Karpas-422 (cell line): ENCODE results near the gene TPRKB. TPM values are rescaled to one million over a fixed set of nuclear protein-coding genes. Genes with fewer than 3 reads are reported as not detected.
"Not testable (repeated sequence)": the region's sequence is repeated elsewhere in the genome, so short reads cannot be mapped to it uniquely, and the experiment has no call there.

Source experiments
- DNase-seq: peaks from one replicate; pipeline ENCODE4 v3.0.0-alpha.2; 2015
- H2AFZ ChIP-seq: fragments of 200-600 bp; sonication (generic); 2 replicates; pipeline ENCODE4 v1.6.1; 2014; ENCODE audit warnings: antibody characterized with exemption, low read length, mixed read lengths
- H3K27ac ChIP-seq: fragments of 200-600 bp; sonication (generic); 2 replicates; pipeline ENCODE4 v1.5.1; 2014; ENCODE audit warnings: mild to moderate bottlenecking, low read length, moderate library complexity
- H3K27me3 ChIP-seq: fragments of 200-600 bp; sonication (generic); 2 replicates; pipeline ENCODE4 v1.6.1; 2014; ENCODE audit warnings: low read length, mixed read lengths
- H3K36me3 ChIP-seq: fragments of 200-600 bp; sonication (generic); 2 replicates; pipeline ENCODE4 v1.6.1; 2014; ENCODE audit warnings: low read length, mixed read lengths; ENCODE audit not compliant: insufficient read depth
- H3K4me1 ChIP-seq: fragments of 200-600 bp; sonication (generic); 2 replicates; pipeline ENCODE4 v1.6.1; 2014; ENCODE audit warnings: mild to moderate bottlenecking, low read length, mixed read lengths
- H3K4me2 ChIP-seq: fragments of 200-600 bp; sonication (generic); 2 replicates; pipeline ENCODE4 v1.6.1; 2014; ENCODE audit warnings: low read length, low read depth, mild to moderate bottlenecking; ENCODE audit not compliant: poor library complexity, severe bottlenecking
- H3K4me3 ChIP-seq: fragments of 200-600 bp; sonication (generic); 2 replicates; pipeline ENCODE4 v1.5.1; 2014; ENCODE audit warnings: mild to moderate bottlenecking, antibody characterized with exemption, low read length, mixed read lengths
- H3K79me2 ChIP-seq: fragments of 200-600 bp; sonication (generic); 2 replicates; pipeline ENCODE4 v1.6.1; 2014; ENCODE audit warnings: mild to moderate bottlenecking, low read length, mixed read lengths
- H3K9ac ChIP-seq: fragments of 200-600 bp; sonication (generic); 2 replicates; pipeline ENCODE4 v1.6.0; 2014; ENCODE audit warnings: low read length
- H3K9me2 ChIP-seq: fragments of 200-600 bp; sonication (generic), shearing (Covaris generic); replicated peaks from 2 replicates; pipeline ENCODE4 v1.6.0; 2014; ENCODE audit warnings: mild to moderate bottlenecking, low read length, moderate library complexity; ENCODE audit not compliant: insufficient read depth
- H3K9me3 ChIP-seq: fragments of 300-700, 200-600 bp; sonication (generic); 2 replicates; pipeline ENCODE4 v1.6.1; 2014; ENCODE audit warnings: low read length, mixed read lengths
- H4K20me1 ChIP-seq: fragments of 200-600 bp; sonication (generic); 2 replicates; pipeline ENCODE4 v1.6.1; 2014; ENCODE audit warnings: mild to moderate bottlenecking, antibody characterized with exemption, low read length, low read depth; ENCODE audit not compliant: insufficient read depth
- total RNA-seq: library from RNA; depleted of rRNA; stranded (reverse); fragments of >200 nt; shearing (Covaris generic); gene quantifications from 2 replicates; pipeline ENCODE4 v1.2.3, GENCODE V29; 2014; ENCODE audit warnings: low replicate concordance

TPRKB gene
- total RNA-seq, 1 experiment from 2014 or later = 78.0 TPM

- Histone ChIP-seq H3K9ac (no peak overlapping the region), H4K20me1 (no peaks in the 10 kb centered on the region), H3K4me3 (no peak overlapping the region), H3K4me2 (no peak overlapping the region), H3K9me2 (no peaks in the 10 kb centered on the region), H3K27me3 (no peaks in the 10 kb centered on the region), H3K4me1 (0 out of 2 replicates have a peak, but pooled peaks cover 4% of the 10 kb centered on the region), H3K36me3 (no peaks in the 10 kb centered on the region), H3K79me2 (no peaks in the 10 kb centered on the region), H2AFZ (no peak overlapping the region), H3K9me3 (peaks cover 8% of the 10 kb centered on the region; the same call in 1 of the 2 replicates), H3K27ac (no peak overlapping the region)
- no peak for DNase-seq
These were observed 23.1 kb downstream of the TPRKB start for GRCh38 chr2:73714091-73714490.

- Histone ChIP-seq H3K4me2 (no peak overlapping the region), H3K4me1 (no peaks in the 10 kb centered on the region), H3K79me2 (no peaks in the 10 kb centered on the region), H4K20me1 (no peaks in the 10 kb centered on the region), H2AFZ (no peak overlapping the region), H3K4me3 (no peak overlapping the region), H3K27me3 (no peaks in the 10 kb centered on the region), H3K27ac (no peak overlapping the region), H3K36me3 (no peaks in the 10 kb centered on the region), H3K9ac (no peak overlapping the region), H3K9me2 (no peaks in the 10 kb centered on the region), H3K9me3 (peaks cover 1% of the 10 kb centered on the region; the same call in 1 of the 2 replicates)
- no peak for DNase-seq
These were observed 28.6 kb downstream of the TPRKB start for GRCh38 chr2:73708527-73708926.

- Histone ChIP-seq H4K20me1 (no peaks in the 10 kb centered on the region), H3K27me3 (no peaks in the 10 kb centered on the region), H3K4me2 (no peak overlapping the region), H3K27ac (no peak overlapping the region), H3K79me2 (no peaks in the 10 kb centered on the region), H3K4me1 (no peaks in the 10 kb centered on the region), H3K4me3 (no peak overlapping the region), H2AFZ (no peak overlapping the region), H3K36me3 (no peaks in the 10 kb centered on the region), H3K9me2 (no peaks in the 10 kb centered on the region), H3K9ac (no peak overlapping the region), H3K9me3 (no peaks in the 10 kb centered on the region)
- no peak for DNase-seq
These were observed 29.5 kb downstream of the TPRKB start for GRCh38 chr2:73707636-73708035.

- Histone ChIP-seq H2AFZ (no peak overlapping the region), H3K4me3 (no peak overlapping the region), H3K9me2 (no peaks in the 10 kb centered on the region), H3K36me3 (no peaks in the 10 kb centered on the region), H3K27ac (no peak overlapping the region), H3K27me3 (no peaks in the 10 kb centered on the region), H3K9me3 (no peaks in the 10 kb centered on the region), H3K4me2 (no peak overlapping the region), H3K79me2 (no peaks in the 10 kb centered on the region), H4K20me1 (no peaks in the 10 kb centered on the region), H3K4me1 (no peaks in the 10 kb centered on the region), H3K9ac (no peak overlapping the region)
- DNase-seq = no peak
These were observed 30.1 kb downstream of the TPRKB start for GRCh38 chr2:73707058-73707457.

DNA sequence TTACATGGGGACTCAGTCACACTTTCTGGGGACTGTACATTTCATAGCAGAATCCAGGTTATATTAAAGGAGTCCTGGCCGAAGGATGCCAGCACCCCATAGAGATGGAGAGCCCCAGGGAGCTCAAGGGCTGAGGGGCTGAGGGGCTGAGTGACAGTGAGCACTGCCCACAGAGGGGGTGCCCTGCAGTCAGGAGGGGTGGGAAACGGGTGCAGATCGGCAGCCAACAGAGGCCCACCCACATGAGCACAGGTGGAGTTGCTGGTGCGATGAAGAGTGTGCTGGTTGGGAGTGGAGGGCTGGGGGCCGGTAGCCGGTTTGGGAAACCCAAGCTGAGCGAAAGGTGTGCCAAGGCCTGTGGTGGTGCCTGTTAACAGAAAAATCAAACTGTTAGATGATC, 32.1 kb downstream of the TPRKB start:
- Histone ChIP-seq H3K27me3 (no peaks in the 10 kb centered on the region), H2AFZ (no peak overlapping the region), H3K4me1 (no peaks in the 10 kb centered on the region), H3K4me3 (no peak overlapping the region), H4K20me1 (no peaks in the 10 kb centered on the region), H3K79me2 (no peaks in the 10 kb centered on the region), H3K4me2 (no peak overlapping the region), H3K9ac (no peak overlapping the region), H3K36me3 (no peaks in the 10 kb centered on the region), H3K27ac (no peak overlapping the region), H3K9me2 (no peaks in the 10 kb centered on the region), H3K9me3 (no peaks in the 10 kb centered on the region)
- DNase-seq = no peak

DNA sequence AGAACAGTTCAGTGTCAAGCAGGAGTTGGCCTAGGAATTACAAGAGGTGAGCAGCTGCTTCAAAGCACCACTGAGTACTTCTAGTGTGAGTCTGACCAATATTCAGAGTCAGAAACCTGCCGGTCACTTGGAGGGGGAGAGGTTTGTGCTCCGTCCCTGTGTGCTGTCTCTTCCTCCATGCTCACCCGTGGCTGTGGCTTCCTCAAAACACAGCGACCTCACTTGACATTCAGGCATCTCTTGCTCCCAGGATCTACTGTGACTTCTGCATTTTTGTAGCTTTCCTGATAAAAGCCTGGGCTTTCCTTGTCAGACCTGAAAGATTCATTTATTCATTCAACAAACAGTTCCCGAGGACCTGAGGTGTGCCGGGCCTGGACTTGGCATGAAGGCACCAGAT, 32.9 kb downstream of the TPRKB start:
- Histone ChIP-seq H3K27ac (no peak overlapping the region), H3K36me3 (no peaks in the 10 kb centered on the region), H3K4me1 (no peaks in the 10 kb centered on the region), H4K20me1 (no peaks in the 10 kb centered on the region), H3K9me2 (no peaks in the 10 kb centered on the region), H3K4me3 (no peak overlapping the region), H3K9me3 (no peaks in the 10 kb centered on the region), H3K79me2 (no peaks in the 10 kb centered on the region), H3K27me3 (no peaks in the 10 kb centered on the region), H3K4me2 (no peak overlapping the region), H3K9ac (no peak overlapping the region), H2AFZ (no peak overlapping the region)
- DNase-seq = no peak

- Histone ChIP-seq H3K27me3 (no peaks in the 10 kb centered on the region), H4K20me1 (no peaks in the 10 kb centered on the region), H3K9ac (no peak overlapping the region), H3K4me3 (no peak overlapping the region), H3K9me3 (no peaks in the 10 kb centered on the region), H3K9me2 (no peaks in the 10 kb centered on the region), H3K4me1 (no peaks in the 10 kb centered on the region), H2AFZ (no peak overlapping the region), H3K79me2 (no peaks in the 10 kb centered on the region), H3K4me2 (no peak overlapping the region), H3K36me3 (no peaks in the 10 kb centered on the region), H3K27ac (no peak overlapping the region)
- DNase-seq = no peak
These were observed 33.5 kb downstream of the TPRKB start for GRCh38 chr2:73703675-73704074.

- not testable (repeated sequence) for H3K9me2 ChIP-seq, H3K36me3 ChIP-seq, H3K4me3 ChIP-seq, H2AFZ ChIP-seq, H3K4me2 ChIP-seq, H3K9me3 ChIP-seq, H3K9ac ChIP-seq, DNase-seq, H3K79me2 ChIP-seq, H4K20me1 ChIP-seq, H3K27ac ChIP-seq, H3K4me1 ChIP-seq, H3K27me3 ChIP-seq
These were observed 34.2 kb downstream of the TPRKB start for GRCh38 chr2:73702852-73703493.
